Omental fat pad (tissue), 4 donors: ENCODE data around the gene ASAP2. TPM values are rescaled to one million over a fixed set of nuclear protein-coding genes. Genes with fewer than 3 reads are reported as not detected.

Experiments
- ATAC-seq: fragments of 150-250 bp; one replicate; pipeline ENCODE4 v1.9.1; 2016; ENCODE audit warnings: mild to moderate bottlenecking, moderate library complexity; ENCODE audit not compliant: low FRiP score
- DNase-seq: peaks from one replicate; pipeline ENCODE4 v3.0.0-alpha.2; 2019; ENCODE audit warnings: low spot score
- CTCF ChIP-seq, 3 donors: fragments of 450-650 bp; IDR thresholded peaks; one replicate each; pipeline ENCODE4 v1.5.1; 2016 to 2017; ENCODE audit warnings: antibody characterized with exemption in 3 of 3, mild to moderate bottlenecking in 3 of 3, moderate library complexity in 2 of 3
- total RNA-seq, 4 donors: library from RNA; depleted of rRNA; stranded (reverse); fragments of >200 nt; gene quantifications; one replicate each; pipeline ENCODE4 v1.1.0, GENCODE V29; 2016

Gene ASAP2
- total RNA-seq, 4 donors from 2014 or later, result 16.8 to 57.4 (median 22.8) TPM

DNA sequence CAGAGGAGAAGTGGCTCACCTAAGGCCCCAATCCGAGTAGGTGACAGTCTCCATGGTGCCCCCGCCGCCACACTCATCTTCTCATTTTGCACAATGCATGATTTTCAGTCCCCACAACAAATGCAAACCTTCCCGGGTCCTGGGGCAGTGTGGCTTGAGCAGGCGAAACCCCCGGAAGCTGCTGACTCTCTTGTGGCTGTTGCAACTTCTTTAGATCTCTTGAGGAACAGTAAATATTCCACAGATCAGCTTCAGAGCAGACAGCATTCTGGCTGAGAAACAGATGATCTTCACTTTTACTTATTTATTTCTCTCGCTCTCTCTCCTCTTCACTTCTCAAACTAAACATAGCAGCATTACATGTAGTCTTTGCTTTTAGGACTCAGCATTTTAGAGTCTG is 51.9 kb downstream of the ASAP2 start:
- DNase-seq (no peak), ATAC-seq (no peak)
- TF ChIP-seq CTCF (IDR thresholded peaks at IDR 0.05), result no peak

DNA sequence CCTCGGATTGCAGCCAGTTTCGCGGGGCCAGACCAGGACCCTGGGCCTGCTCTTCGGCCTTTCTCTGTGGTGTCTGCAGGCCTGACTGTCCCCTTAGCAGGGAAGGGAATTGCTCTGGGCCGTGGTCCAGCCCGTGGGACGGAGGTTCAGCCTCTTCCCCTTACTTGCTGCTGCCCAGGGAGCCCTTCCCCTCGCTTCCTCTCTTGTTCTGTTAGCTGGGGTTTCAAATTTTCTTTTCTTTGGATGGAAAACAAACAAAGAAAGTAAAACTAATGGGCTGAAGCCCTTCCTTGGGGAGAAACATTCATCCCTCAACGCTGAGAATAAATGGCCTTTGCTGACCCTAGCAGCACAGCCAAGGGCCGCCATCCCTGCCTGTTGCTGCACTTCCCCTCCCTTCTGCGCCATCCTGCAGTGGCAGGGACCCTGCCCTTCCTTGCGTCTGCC is 52.4 kb downstream of the ASAP2 start:
- TF ChIP-seq CTCF (IDR thresholded peaks at IDR 0.05), result no peak
- no peak for DNase-seq
- no peak for ATAC-seq

- ATAC-seq (peak; percentile 31), DNase-seq (no peak)
- TF ChIP-seq CTCF (IDR thresholded peaks at IDR 0.05), result no peak
Observed at GRCh38 chr2:9260464-9260918, 53.9 kb downstream of the ASAP2 start.

DNA sequence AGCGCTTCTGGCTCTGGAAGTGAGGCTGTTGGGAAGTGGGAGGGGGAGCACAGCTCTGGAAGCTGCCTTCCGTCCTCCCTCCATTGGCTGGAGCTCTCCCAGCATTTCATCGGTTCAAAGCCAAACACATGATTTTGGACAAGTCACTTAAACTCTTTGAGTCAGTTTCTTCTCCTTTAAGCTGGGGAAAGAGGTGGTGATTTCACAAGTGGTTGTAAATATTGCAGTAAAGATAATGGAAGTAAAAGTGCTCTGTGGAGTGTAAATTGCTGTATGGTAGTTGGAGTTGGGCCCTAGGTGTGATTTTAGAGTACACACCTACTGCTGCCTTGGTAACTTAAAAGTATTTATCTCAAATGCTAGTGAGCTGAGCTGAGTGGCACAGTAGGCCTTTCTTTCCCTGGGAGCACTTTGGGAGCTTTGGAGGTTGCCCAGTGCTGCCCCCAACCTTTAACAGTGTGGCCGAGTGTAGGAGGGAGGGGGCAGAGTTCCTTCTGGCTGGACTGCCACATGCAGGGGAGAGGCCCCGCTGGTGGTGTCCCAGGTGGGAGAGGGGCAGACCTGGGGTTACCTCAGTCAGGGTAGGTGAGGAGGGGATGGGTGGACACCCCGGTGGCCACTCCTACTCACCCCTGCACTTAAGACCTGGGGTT is 54.7 kb downstream of the ASAP2 start:
- TF ChIP-seq CTCF (IDR thresholded peaks at IDR 0.05), result no peak
- ATAC-seq (peak; percentile 58), DNase-seq (no peak)

GRCh38 chr2:9262671-9263171 is 56.1 kb downstream of the ASAP2 start:
- ATAC-seq (no peak), DNase-seq (no peak)
- no peak for TF ChIP-seq CTCF (IDR thresholded peaks at IDR 0.05)

- ATAC-seq (no peak), DNase-seq (no peak)
- no peak for TF ChIP-seq CTCF (IDR thresholded peaks at IDR 0.05)
Observed at GRCh38 chr2:9263428-9263827, 56.8 kb downstream of the ASAP2 start.

DNA sequence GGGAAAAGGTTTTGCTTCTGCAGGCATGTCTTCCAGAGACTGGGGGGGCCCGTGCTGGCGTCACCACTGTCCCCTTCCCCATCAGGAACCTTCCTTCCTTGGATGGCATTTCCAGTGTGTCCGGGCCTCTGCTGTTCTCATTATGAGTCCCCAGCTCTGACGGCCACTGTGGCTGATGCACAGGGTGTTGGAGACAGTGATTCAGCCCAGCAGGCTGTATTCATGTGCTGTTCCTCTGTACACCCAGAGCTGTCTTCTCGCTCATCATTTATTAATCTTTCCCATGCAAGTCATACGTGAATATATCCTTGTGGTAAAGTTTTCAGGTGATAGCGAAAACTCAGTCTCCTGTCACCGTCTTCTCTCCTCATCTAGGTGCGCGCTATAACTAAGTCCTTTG is 57.7 kb downstream of the ASAP2 start:
- DNase-seq (no peak), ATAC-seq (no peak)
- no peak for TF ChIP-seq CTCF (IDR thresholded peaks at IDR 0.05)
